Skeletal muscle cell (primary cell): ENCODE measurements around the gene ZNF511.
"Not testable (repeated sequence)": the region's sequence is repeated elsewhere in the genome, so short reads cannot be mapped to it uniquely, and the experiment has no call there.

Source experiments
- DNase-seq: peaks from one replicate; pipeline ENCODE4 v3.0.0-alpha.2; 2010; ENCODE audit warnings: low read depth
- H3K4me3 ChIP-seq: 2 replicates; pipeline ENCODE4 v1.5.1; 2011; ENCODE audit warnings: low read depth, mild to moderate bottlenecking, control low read depth, low read length, moderate library complexity

ZNF511 gene

DNA sequence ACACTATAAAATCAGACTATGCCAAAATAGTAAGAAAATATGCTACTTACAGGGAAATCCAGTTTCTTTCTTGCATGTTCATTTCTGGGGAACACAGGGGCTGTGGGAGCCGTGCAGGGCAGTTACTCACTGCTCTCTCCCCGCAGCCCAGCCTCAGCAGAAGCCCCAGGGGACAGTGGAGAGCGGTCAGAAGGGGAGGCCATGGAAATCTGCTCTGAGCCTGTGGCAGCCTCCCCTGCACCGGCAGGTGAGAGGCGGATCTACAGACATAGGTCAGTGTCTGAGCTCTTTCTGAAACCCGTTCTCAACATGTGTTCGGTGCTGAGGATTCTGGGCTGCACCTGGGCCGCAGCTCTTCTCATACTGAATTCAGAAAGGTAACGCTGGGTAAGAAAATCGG is 2.9 kb downstream of the ZNF511 start:
- no peak for DNase-seq
- no peak overlapping the region for H3K4me3 ChIP-seq

DNA sequence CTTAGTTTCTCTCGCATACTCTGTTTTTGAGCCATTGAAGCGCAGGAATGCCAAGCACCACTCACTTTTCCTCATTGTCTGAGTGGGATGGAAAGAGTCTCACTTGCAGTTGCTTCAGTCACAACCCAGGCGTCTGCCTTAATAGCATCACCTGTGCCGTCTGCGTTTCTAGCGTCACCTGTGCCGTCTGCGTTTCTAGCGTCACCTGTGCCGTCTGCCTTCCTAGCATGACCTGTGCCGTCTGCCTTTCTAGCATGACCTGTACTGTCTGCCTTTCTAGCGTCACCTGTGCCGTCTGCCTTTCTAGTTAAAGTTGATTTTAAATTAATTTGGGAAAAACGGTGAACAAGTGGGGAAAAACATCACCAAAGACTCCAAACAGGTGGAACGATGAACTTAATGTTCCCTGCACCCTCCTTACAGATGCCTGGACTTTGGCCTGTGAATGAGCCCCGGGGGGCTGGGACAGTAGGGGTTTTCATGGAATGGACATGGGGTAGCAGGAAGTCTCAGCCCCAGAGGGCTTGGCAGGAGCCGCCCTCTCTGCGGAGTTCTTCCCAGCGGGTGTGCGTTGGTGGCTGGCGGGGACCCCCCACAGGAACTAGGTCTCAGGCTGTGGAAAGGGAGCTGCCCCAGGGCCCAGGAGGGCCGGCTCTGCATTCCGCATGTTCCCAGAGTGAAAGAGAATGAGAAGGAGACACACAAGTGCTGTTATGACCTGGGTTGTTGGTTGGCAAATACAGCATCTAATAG is 3.5 kb downstream of the ZNF511 start:
- no peak overlapping the region for H3K4me3 ChIP-seq
- no peak for DNase-seq

DNA sequence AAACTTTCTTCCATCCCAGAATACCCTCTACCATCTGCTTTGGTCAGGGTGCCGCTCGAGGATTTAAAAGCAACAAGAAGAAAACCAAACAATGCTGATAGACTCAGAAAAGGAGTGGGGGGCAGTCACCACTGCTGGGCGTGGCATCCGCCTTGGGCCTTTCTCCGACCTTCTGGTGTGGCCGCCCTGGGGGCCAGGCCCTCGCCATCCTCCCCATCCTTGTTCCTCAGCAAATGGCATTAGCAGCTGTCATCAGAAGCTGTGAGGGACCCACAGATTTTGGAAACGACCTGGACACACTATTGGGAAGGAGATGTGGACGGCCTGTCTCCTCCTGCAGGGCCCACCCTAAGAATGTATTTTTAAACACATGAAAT is 4.0 kb downstream of the ZNF511 start:
- H3K4me3 ChIP-seq = no peak overlapping the region
- DNase-seq = no peak

DNA sequence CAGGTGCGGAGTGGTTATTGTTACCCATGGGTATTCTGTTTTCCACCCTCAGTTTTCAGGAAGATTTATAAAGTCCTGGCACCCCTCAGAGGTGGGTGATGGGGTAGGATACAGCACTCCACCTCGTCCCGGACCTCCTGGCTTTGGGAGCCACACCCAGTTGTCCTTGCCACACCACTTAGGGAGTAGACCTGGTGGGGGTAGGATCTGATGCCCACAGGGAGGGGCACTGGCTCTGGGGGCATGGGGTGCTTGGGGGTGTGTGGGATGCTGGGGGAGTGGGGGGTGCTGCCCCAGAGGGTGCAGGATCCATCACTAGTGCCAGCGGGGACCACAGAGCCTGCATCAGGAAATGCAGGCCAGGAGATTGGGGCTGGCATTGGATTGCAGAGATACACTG is 4.5 kb downstream of the ZNF511 start:
- no peak for DNase-seq

GRCh38 chr10:133314911-133315310 is 6.2 kb downstream of the ZNF511 start:
- DNase-seq = no peak

More for the DNA sequence above, 4.5 kb downstream of the ZNF511 start:
- H3K4me3 ChIP-seq = no peak overlapping the region

DNA sequence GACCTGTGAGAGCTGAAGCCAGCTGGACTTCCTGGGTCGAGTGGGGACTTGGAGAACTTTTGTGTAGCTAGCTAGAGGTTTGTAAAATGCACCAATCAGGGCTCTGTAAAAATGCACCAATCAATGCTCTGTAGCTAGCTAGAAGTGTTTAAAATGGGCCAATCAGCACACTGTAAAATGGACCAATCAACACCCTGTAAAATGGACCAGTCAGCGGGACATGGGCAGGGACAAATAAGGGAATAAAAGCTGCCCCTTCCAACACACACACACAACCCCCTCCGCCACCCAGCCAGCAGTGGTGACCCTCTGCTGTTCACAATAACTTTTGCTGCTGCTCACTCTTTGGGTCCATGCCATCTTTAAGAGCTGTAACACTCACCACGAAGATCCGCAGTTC is 7.1 kb downstream of the ZNF511 start:
- no peak for DNase-seq
- H3K4me3 ChIP-seq = no peak overlapping the region

More at GRCh38 chr10:133314911-133315310, 6.2 kb downstream of the ZNF511 start:
- no peak overlapping the region for H3K4me3 ChIP-seq

DNA sequence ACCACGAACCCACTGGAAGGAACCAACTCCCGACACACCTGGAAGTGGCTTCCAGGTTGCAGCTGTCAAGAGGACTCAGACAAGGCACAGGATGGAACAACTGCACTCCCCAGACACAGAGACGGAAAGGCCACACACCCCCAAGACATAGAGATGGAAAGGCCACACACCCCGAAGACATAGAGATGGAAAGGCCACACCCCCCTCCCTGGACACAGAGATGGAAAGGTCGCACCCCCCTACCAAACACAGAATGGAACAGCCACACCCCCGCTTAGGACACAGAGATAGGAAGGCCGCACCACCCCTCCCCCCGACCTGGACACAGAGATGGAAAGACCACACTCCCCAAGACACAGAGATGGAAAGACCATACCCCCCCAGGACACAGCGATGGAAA is 7.6 kb downstream of the ZNF511 start:
- no peak for DNase-seq
- no peak overlapping the region for H3K4me3 ChIP-seq

DNA sequence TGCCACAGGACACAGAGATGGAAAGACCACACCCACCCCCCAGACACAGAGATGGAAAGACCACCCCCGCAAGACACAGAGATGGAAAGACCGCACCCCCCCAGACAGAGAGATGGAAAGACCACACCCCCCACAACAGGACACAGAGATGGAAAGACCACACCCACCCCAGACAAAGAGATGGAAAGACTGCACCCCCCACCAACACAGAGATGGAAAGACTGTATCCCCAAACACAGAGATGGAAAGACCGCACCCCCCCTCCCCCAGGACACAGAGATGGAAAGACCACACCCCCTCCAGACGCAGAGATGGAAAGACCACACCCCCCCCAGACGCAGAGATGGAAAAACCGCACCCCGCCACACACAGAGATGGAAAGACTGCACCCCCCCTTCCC is 8.0 kb downstream of the ZNF511 start:
- DNase-seq = no peak
- no peak overlapping the region for H3K4me3 ChIP-seq

- peak overlapping the region; percentile 47 for H3K4me3 ChIP-seq
- DNase-seq = no peak
Observed at GRCh38 chr10:133318494-133319127, 9.9 kb downstream of the ZNF511 start.

- not testable (repeated sequence) for DNase-seq, H3K4me3 ChIP-seq
Observed at GRCh38 chr10:133320852-133321422, 12.2 kb downstream of the ZNF511 start.

DNA sequence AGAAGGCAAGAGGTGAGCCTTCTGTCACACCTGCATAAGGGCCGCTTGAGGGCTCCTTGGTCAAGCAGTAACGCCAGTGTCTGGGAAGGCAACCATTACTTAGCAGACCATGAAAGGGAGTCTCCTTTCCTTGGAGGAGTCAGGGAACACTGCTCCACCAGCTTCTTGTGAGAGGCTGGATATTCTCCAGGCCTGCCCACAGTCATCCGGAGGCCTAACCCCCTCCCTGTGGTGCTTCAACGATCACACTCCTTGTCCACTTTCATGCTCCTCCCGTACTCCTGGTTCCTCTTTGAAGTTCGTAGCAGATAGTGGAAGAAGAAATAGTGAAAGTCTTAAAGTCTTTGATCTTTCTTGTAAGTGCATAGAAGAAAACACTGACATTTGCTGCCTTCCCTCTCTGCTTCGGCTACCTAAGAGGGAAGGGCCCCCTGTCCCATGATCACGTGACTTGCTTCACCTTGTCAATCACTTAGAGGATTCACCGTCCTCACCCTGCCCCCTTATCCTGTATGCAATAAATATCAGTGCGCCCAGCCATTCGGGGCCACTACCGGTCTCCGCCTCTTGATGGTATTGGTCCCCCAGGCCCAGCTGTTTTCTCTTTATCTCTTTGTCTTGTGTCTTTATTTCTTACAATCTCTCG is 13.5 kb downstream of the ZNF511 start:
- not testable (repeated sequence) for DNase-seq, H3K4me3 ChIP-seq

DNA sequence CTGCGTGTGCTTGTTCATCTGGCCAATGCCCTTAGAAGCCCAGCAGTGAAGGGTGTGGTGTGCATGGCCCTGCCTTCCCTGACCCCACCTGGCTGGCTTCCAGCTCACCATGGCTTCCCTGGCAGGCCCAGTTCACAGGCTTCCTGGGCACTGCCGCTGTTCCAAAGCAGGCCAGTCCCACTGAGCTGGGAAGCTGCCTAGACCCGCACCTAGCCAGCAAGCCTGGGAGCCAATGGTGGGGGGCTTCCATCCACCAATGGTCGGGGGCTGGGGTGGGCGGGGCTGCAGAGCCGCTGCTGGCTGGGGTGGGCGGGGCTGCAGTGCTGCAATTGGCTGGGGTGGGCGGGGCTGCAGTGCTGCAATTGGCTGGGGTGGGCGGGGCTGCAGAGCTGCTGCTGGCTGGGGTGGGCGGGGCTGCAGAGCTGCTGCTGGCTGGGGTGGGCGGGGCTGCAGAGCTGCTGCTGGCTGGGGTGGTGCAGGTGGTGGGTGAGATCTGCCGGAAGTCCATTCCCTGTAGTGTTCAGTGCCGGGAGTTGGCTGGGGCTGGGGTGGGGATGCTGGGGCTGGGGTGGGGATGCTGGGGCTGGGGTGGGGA is 15.6 kb downstream of the ZNF511 start:
- no peak for DNase-seq
- H3K4me3 ChIP-seq = peak overlapping the region; percentile 9

- peak overlapping the region; percentile 41 for H3K4me3 ChIP-seq
Observed at GRCh38 chr10:133324857-133325260, 16.1 kb downstream of the ZNF511 start.

GRCh38 chr10:133325440-133326222 is 16.9 kb downstream of the ZNF511 start:
- DNase-seq = no peak
- H3K4me3 ChIP-seq = peak overlapping the region; percentile 41

More at GRCh38 chr10:133324857-133325260, 16.1 kb downstream of the ZNF511 start:
- DNase-seq = no peak

DNA sequence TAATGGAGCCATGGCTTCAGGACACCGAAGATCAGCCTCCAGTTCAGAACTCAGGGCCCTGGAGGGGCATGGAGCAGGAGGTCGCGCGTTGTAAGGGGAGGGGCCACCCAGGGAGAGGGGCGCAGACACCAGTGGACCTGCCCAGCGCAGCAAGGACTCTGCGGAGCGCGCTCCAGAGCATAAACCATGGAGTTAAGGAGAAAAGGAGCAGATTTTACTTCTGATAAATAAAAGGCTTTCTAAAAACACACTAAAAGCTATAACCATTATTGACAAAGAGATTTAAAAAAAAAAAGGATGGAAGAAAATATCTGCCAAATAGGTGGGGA is 17.5 kb downstream of the ZNF511 start:
- peak overlapping the region; percentile 35 for H3K4me3 ChIP-seq
- DNase-seq = no peak

GRCh38 chr10:133326745-133327650 is 18.3 kb downstream of the ZNF511 start:
- no peak for DNase-seq
- no peak overlapping the region for H3K4me3 ChIP-seq

GRCh38 chr10:133327651-133328357 is 19.1 kb downstream of the ZNF511 start:
- no peak for DNase-seq
- H3K4me3 ChIP-seq = no peak overlapping the region
